ENCODE data around the gene DOC2A. TPM values are rescaled to one million over a fixed set of nuclear protein-coding genes. Genes with fewer than 3 reads are reported as not detected.
A peak's percentile ranks its signal among the peaks of the same experiment; 100 is the strongest.

Gene DOC2A
- total and polyA plus RNA-seq, 9 of the 15 experiments (the other 6 are each of a cell fraction or from before 2014, with no cell fraction given), result 0.03 to 0.38 (median 0.28) TPM; not detected in 1

GRCh38 chr16:29995911-29996765 is 14.7 kb downstream of the DOC2A start, which contains the start of gene INO80E (continued):
- TF ChIP-seq ZBTB11 (CRISPR knock-in tag; IDR thresholded peaks at IDR 0.05) (peak in 2 of 3 experiments; percentile 61 to 79; a peak in 4 of 6 replicates), CBX8 (IDR thresholded peaks at IDR 0.05; ENCODE audit: borderline replicate concordance, extremely low read depth, low read depth, low read length, poor library complexity, severe bottlenecking) (no peak), THAP12 (CRISPR knock-in tag; IDR thresholded peaks at IDR 0.05) (0 out of 2 replicates have a peak, but pooled peaks have one; percentile 37), ASH1L (IDR thresholded peaks at IDR 0.05; ENCODE audit: borderline replicate concordance, low read depth, partially characterized antibody) (no peak), HOMEZ (CRISPR knock-in tag; IDR thresholded peaks at IDR 0.05) (no peak), RAD21 (CRISPR knock-in tag; conservative IDR thresholded peaks at IDR 0.05 in 1 of 2, IDR thresholded peaks at IDR 0.05 in 1 of 2) (no peak), BCL6 (CRISPR knock-in tag; IDR thresholded peaks at IDR 0.05) (no peak; the same call in 1 of the 2 replicates), ZNF124 (CRISPR knock-in tag; IDR thresholded peaks at IDR 0.05) (no peak), CXXC5 (CRISPR knock-in tag; IDR thresholded peaks at IDR 0.05) (peak; percentile 93), FOXM1 (IDR thresholded peaks at IDR 0.05; ENCODE audit: low read depth) (no peak), FOXM1 (CRISPR knock-in tag; IDR thresholded peaks at IDR 0.05; ENCODE audit: low read depth) (no peak), ZNF592 (IDR thresholded peaks at IDR 0.05) (no peak; the same call in 1 of the 2 replicates), SPI1 (IDR thresholded peaks at IDR 0.05; ENCODE audit: borderline replicate concordance, low read depth, low read length) (no peak)
